Measurements from ENCODE around the gene LRP5.
"Not testable (repeated sequence)": the region's sequence is repeated elsewhere in the genome, so short reads cannot be mapped to it uniquely, and the experiment has no call there.

Gene LRP5

DNA sequence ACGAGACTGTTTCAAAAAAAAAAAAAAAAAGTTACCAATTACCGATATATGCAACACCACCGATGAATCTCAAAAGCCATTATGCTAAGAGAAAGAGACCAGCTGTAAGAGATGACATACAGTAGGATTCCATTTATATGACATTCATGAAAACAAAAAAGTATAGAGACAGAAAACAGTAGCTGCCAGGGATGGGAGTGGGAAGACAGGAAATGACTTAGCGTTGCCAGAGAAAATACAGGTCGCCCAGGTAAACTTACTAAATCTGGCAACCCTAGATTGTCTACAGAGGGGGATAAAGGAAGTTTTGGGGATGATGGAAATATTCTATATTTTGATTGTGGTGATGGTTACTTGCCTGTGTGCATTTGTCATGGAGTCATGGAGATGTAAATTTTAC is 32.7 kb upstream of the LRP5 start:
- TF ChIP-seq, protein P1, sequence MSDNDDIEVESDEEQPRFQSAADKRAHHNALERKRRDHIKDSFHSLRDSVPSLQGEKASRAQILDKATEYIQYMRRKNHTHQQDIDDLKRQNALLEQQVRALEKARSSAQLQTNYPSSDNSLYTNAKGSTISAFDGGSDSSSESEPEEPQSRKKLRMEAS (IDR thresholded peaks at IDR 0.05; ENCODE audit: low read depth, low read length): no peak
- TF ChIP-seq MYC (IDR thresholded peaks at IDR 0.05; ENCODE audit: low read depth, low read length): no peak
- TF ChIP-seq, protein P2, sequence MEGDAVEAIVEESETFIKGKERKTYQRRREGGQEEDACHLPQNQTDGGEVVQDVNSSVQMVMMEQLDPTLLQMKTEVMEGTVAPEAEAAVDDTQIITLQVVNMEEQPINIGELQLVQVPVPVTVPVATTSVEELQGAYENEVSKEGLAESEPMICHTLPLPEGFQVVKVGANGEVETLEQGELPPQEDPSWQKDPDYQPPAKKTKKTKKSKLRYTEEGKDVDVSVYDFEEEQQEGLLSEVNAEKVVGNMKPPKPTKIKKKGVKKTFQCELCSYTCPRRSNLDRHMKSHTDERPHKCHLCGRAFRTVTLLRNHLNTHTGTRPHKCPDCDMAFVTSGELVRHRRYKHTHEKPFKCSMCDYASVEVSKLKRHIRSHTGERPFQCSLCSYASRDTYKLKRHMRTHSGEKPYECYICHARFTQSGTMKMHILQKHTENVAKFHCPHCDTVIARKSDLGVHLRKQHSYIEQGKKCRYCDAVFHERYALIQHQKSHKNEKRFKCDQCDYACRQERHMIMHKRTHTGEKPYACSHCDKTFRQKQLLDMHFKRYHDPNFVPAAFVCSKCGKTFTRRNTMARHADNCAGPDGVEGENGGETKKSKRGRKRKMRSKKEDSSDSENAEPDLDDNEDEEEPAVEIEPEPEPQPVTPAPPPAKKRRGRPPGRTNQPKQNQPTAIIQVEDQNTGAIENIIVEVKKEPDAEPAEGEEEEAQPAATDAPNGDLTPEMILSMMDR (IDR thresholded peaks at IDR 0.05; ENCODE audit: low read depth, low read length): no peak
- no peak for TF ChIP-seq POLR2A (IDR thresholded peaks at IDR 0.05; ENCODE audit: extremely low read depth, insufficient read length)
- H3K4me3 ChIP-seq (ENCODE audit: low read depth, low read length): no peak overlapping the region
- no peak for DNase-seq (ENCODE audit: low read depth)

DNA sequence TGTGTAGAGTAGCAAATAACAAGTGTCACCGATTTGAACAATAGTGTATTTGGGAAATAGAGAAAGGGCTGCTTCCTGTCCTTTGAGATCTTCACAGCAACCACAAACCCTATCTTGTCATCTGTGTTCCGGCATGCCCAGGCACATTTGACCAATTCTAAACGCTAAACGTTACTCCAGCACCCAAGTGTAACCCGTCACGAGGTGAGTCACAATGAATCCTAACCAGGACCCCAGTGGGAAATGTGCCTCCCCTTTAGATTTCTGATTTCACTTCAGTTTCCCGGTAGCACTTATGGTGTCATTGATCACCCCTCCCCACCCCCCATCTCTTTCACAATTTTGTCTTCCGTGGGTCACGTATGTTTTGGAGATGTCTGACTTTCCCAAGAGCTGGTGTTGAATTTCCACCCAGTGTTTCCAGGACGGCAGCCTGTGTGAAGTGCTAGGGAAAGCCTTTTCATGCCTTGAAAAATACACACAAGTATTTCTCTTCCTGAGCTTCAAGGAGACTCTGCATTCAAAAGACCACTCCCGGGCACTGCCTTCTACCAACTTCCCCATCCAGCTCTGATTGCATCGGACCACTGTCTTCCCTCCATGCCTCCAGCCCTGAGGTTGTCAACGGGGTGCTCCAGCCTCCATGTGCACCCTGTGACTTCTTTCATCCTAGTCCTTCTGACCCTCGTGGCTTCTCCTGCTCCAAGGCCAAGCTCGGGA is 30.1 kb upstream of the LRP5 start:
- peak overlapping the region; percentile 33 for H3K4me3 ChIP-seq (ENCODE audit: low read depth, low read length)
- TF ChIP-seq MYC (IDR thresholded peaks at IDR 0.05; ENCODE audit: low read depth, low read length) (peak; percentile 88), POLR2A (IDR thresholded peaks at IDR 0.05; ENCODE audit: extremely low read depth, insufficient read length) (no peak)
- TF ChIP-seq, protein P1 (IDR thresholded peaks at IDR 0.05; ENCODE audit: low read depth, low read length): peak; percentile 90
- TF ChIP-seq, protein P2 (IDR thresholded peaks at IDR 0.05; ENCODE audit: low read depth, low read length): no peak
- DNase-seq (ENCODE audit: low read depth): peak; percentile 95

DNA sequence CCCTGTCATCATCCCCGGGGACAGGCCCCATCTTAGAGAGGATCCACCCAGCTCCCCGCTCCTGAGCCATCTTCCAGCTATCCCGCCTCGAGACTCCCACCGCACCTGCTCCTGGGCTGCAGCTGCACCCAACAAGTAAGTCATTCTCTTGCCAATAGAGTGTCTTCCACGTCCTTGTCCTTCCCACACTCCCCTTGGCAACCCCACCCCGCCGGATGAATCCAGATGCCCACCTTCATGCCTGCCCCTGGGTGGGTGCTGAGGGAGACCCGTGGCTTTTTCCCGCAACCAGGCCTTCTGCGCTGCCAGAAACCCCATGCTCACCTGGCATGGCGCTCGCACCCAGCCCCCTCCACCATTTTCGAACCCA is 29.5 kb upstream of the LRP5 start:
- DNase-seq (ENCODE audit: low read depth): no peak
- TF ChIP-seq, protein P1 (IDR thresholded peaks at IDR 0.05; ENCODE audit: low read depth, low read length): no peak
- TF ChIP-seq POLR2A (IDR thresholded peaks at IDR 0.05; ENCODE audit: extremely low read depth, insufficient read length): no peak
- TF ChIP-seq, protein P2 (IDR thresholded peaks at IDR 0.05; ENCODE audit: low read depth, low read length): no peak
- TF ChIP-seq MYC (IDR thresholded peaks at IDR 0.05; ENCODE audit: low read depth, low read length): no peak
- peak overlapping the region; percentile 26 for H3K4me3 ChIP-seq (ENCODE audit: low read depth, low read length)

DNA sequence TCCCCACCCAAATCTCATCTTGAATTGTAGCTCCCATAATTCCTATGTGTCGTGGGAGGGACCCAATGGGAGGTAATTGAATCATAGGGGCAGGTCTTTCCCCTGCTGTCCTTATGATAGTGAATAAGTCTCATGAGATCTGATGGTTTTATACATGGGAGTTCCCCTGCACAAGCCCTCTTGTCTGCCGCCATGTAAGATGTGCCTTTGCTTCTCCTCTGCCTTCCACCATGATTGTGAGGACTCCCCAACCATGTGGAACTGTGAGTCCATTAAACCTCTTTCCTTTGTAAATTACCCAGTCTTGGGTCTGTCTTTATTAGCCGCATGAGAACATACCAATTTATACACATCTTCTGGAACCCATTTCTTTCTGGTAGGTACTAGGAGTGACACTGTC is 27.8 kb upstream of the LRP5 start:
- not testable (repeated sequence) for DNase-seq (ENCODE audit: low read depth); H3K4me3 ChIP-seq (ENCODE audit: low read depth, low read length)

DNA sequence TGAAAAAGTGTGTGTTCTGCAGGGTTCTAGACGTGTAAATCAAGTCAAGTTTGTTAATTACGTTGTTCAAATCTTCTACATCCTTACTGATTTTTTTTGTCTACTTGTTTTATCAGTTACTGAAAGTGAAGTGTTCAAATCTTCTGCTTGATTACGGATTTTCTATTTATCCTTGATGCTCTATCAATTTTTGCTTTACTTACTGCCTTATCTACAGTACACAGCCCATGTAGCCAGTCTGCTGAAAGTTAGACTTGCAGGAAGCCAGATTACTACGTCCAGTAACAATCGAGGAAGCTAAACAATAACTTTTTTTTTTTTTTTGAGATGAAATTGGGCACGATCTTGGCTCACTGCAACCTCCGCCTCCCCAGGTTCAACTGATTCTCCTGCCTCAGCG is 25.0 kb upstream of the LRP5 start:
- H3K4me3 ChIP-seq (ENCODE audit: low read depth, low read length): no peak overlapping the region
- DNase-seq (ENCODE audit: low read depth): no peak
- TF ChIP-seq MYC (IDR thresholded peaks at IDR 0.05; ENCODE audit: low read depth, low read length) (no peak), POLR2A (IDR thresholded peaks at IDR 0.05; ENCODE audit: extremely low read depth, insufficient read length) (no peak)
- TF ChIP-seq, protein P1 (IDR thresholded peaks at IDR 0.05; ENCODE audit: low read depth, low read length): no peak
- TF ChIP-seq, protein P2 (IDR thresholded peaks at IDR 0.05; ENCODE audit: low read depth, low read length): no peak

DNA sequence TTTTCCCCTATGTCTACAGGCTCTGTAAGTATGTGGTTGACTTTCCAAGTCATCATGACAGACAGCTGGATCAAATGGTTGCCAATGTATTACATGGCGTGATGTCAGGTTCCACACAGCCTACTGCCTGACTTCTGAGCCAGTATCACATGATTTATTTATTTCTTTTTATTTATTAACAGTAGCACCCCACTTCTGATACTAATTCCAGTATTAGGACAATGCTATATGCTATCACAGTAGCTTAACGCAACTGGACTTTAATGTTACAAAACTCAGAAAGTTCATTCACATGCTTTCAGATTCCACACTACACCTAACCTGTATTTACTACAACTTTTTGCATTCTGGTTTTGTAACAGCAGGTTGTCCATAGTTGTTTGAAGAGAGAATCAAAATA is 22.9 kb upstream of the LRP5 start:
- H3K4me3 ChIP-seq (ENCODE audit: low read depth, low read length): no peak overlapping the region
- no peak for DNase-seq (ENCODE audit: low read depth)
- TF ChIP-seq MYC (IDR thresholded peaks at IDR 0.05; ENCODE audit: low read depth, low read length): no peak
- TF ChIP-seq, protein P2 (IDR thresholded peaks at IDR 0.05; ENCODE audit: low read depth, low read length): no peak
